Stimulated activated memory B cell treated with anti-CD40 and anti-IgM and Interleukin-4, amounts not matched to agents 10 μg/mL and 1 μg/mL and 100 μg/mL, for 72 hours (primary cell): Measurements from ENCODE around the gene ATP12A.

Experiments used
- ATAC-seq: fragments of 150-1000 bp; cut with Tn5 transposase; 2 replicates; pipeline ENCODE4 v1.10.0; 2021
- H3K27ac Mint-ChIP-seq: one replicate; pipeline ENCODE4 v1.8.0; 2022; ENCODE audit warnings: mild to moderate bottlenecking, mixed read lengths
- H3K27me3 Mint-ChIP-seq: one replicate; pipeline ENCODE4 v1.8.0; 2022; ENCODE audit warnings: mixed read lengths
- H3K36me3 Mint-ChIP-seq: one replicate; pipeline ENCODE4 v1.8.0; 2022; ENCODE audit warnings: mixed read lengths
- H3K4me1 Mint-ChIP-seq: one replicate; pipeline ENCODE4 v1.8.0; 2022; ENCODE audit warnings: mixed read lengths
- H3K4me3 Mint-ChIP-seq: one replicate; pipeline ENCODE4 v1.8.0; 2022; ENCODE audit warnings: mild to moderate bottlenecking, moderate library complexity, mixed read lengths
- H3K9me3 Mint-ChIP-seq: one replicate; pipeline ENCODE4 v1.8.0; 2022; ENCODE audit warnings: mixed read lengths

Gene ATP12A

GRCh38 chr13:24680258-24680920 lies at the start of gene ATP12A:
ATP12A (plus strand) TSS chr13:24680408; CDS start chr13:24680744, 336 bp downstream.
- peak; percentile 49 for ATAC-seq
- Mint-ChIP-seq H3K9me3 (peaks cover 3% of the 10 kb centered on the region), H3K4me3 (peak within 1 kb of the TSS; percentile 65), H3K27ac (no peak within 1 kb of the TSS), H3K27me3 (peaks cover 80% of the 10 kb centered on the region), H3K36me3 (no peaks in the 10 kb centered on the region), H3K4me1 (peaks cover 25% of the 10 kb centered on the region)

GRCh38 chr13:24630851-24631620 lies 49.2 kb upstream of the ATP12A start:
- Mint-ChIP-seq H3K27ac (no peak overlapping the region), H3K4me3 (no peak overlapping the region), H3K9me3 (no peaks in the 10 kb centered on the region), H3K27me3 (no peaks in the 10 kb centered on the region), H3K36me3 (no peaks in the 10 kb centered on the region), H3K4me1 (peaks cover 14% of the 10 kb centered on the region)
- ATAC-seq = no peak

GRCh38 chr13:24631922-24632321 lies 48.3 kb upstream of the ATP12A start:
- H3K36me3 Mint-ChIP-seq = no peaks in the 10 kb centered on the region
- H3K27me3 Mint-ChIP-seq = no peaks in the 10 kb centered on the region
- peaks cover 11% of the 10 kb centered on the region for H3K4me1 Mint-ChIP-seq
- H3K4me3 Mint-ChIP-seq = no peak overlapping the region
- H3K9me3 Mint-ChIP-seq = no peaks in the 10 kb centered on the region
- ATAC-seq = no peak
- H3K27ac Mint-ChIP-seq = no peak overlapping the region

GRCh38 chr13:24632382-24633121 lies 47.7 kb upstream of the ATP12A start:
- Mint-ChIP-seq H3K4me3 (no peak overlapping the region), H3K4me1 (peaks cover 11% of the 10 kb centered on the region), H3K27me3 (no peaks in the 10 kb centered on the region), H3K36me3 (no peaks in the 10 kb centered on the region), H3K27ac (no peak overlapping the region), H3K9me3 (no peaks in the 10 kb centered on the region)
- ATAC-seq = no peak

GRCh38 chr13:24636776-24637175 lies 43.4 kb upstream of the ATP12A start:
- Mint-ChIP-seq H3K36me3 (no peaks in the 10 kb centered on the region), H3K4me3 (no peak overlapping the region), H3K27me3 (no peaks in the 10 kb centered on the region), H3K4me1 (no peaks in the 10 kb centered on the region), H3K27ac (no peak overlapping the region), H3K9me3 (no peaks in the 10 kb centered on the region)
- ATAC-seq = no peak

GRCh38 chr13:24638096-24638495 lies 42.1 kb upstream of the ATP12A start:
- no peaks in the 10 kb centered on the region for H3K9me3 Mint-ChIP-seq
- no peaks in the 10 kb centered on the region for H3K27me3 Mint-ChIP-seq
- H3K4me3 Mint-ChIP-seq = no peak overlapping the region
- H3K4me1 Mint-ChIP-seq = no peaks in the 10 kb centered on the region
- H3K36me3 Mint-ChIP-seq = no peaks in the 10 kb centered on the region
- ATAC-seq = no peak
- H3K27ac Mint-ChIP-seq = no peak overlapping the region

GRCh38 chr13:24640752-24641151 lies 39.5 kb upstream of the ATP12A start:
- no peak for ATAC-seq
- no peak overlapping the region for H3K27ac Mint-ChIP-seq
- no peak overlapping the region for H3K4me3 Mint-ChIP-seq
- H3K4me1 Mint-ChIP-seq = no peaks in the 10 kb centered on the region
- no peaks in the 10 kb centered on the region for H3K36me3 Mint-ChIP-seq
- H3K27me3 Mint-ChIP-seq = no peaks in the 10 kb centered on the region
- H3K9me3 Mint-ChIP-seq = no peaks in the 10 kb centered on the region

GRCh38 chr13:24642219-24642618 lies 38.0 kb upstream of the ATP12A start:
- ATAC-seq = no peak
- Mint-ChIP-seq H3K36me3 (no peaks in the 10 kb centered on the region), H3K9me3 (no peaks in the 10 kb centered on the region), H3K4me3 (no peak overlapping the region), H3K27me3 (no peaks in the 10 kb centered on the region), H3K4me1 (no peaks in the 10 kb centered on the region), H3K27ac (no peak overlapping the region)

- no peak for ATAC-seq
- no peaks in the 10 kb centered on the region for H3K9me3 Mint-ChIP-seq
- H3K36me3 Mint-ChIP-seq = no peaks in the 10 kb centered on the region
- H3K4me3 Mint-ChIP-seq = no peak overlapping the region
- no peak overlapping the region for H3K27ac Mint-ChIP-seq
- H3K27me3 Mint-ChIP-seq = no peaks in the 10 kb centered on the region
- H3K4me1 Mint-ChIP-seq = peaks cover 3% of the 10 kb centered on the region
These were observed 36.2 kb upstream of the ATP12A start for GRCh38 chr13:24644036-24644435.

GRCh38 chr13:24648271-24648670 lies 31.9 kb upstream of the ATP12A start:
- Mint-ChIP-seq H3K4me1 (peaks cover 5% of the 10 kb centered on the region), H3K9me3 (no peaks in the 10 kb centered on the region), H3K4me3 (no peak overlapping the region), H3K27me3 (peaks cover 21% of the 10 kb centered on the region), H3K36me3 (no peaks in the 10 kb centered on the region), H3K27ac (no peak overlapping the region)
- no peak for ATAC-seq

- Mint-ChIP-seq H3K36me3 (no peaks in the 10 kb centered on the region), H3K27ac (peak overlapping the region; percentile 6), H3K27me3 (peaks cover 30% of the 10 kb centered on the region), H3K4me1 (peaks cover 5% of the 10 kb centered on the region), H3K4me3 (no peak overlapping the region), H3K9me3 (no peaks in the 10 kb centered on the region)
- ATAC-seq = peak; percentile 62
These were observed 31.1 kb upstream of the ATP12A start for GRCh38 chr13:24648983-24649687.

- no peak for ATAC-seq
- H3K36me3 Mint-ChIP-seq = no peaks in the 10 kb centered on the region
- H3K27me3 Mint-ChIP-seq = peaks cover 33% of the 10 kb centered on the region
- H3K4me3 Mint-ChIP-seq = no peak overlapping the region
- H3K4me1 Mint-ChIP-seq = peaks cover 5% of the 10 kb centered on the region
- no peaks in the 10 kb centered on the region for H3K9me3 Mint-ChIP-seq
- H3K27ac Mint-ChIP-seq = no peak overlapping the region
These were observed 30.5 kb upstream of the ATP12A start for GRCh38 chr13:24649688-24650043.

- no peaks in the 10 kb centered on the region for H3K36me3 Mint-ChIP-seq
- no peak overlapping the region for H3K27ac Mint-ChIP-seq
- peaks cover 5% of the 10 kb centered on the region for H3K4me1 Mint-ChIP-seq
- H3K4me3 Mint-ChIP-seq = no peak overlapping the region
- no peaks in the 10 kb centered on the region for H3K9me3 Mint-ChIP-seq
- peaks cover 33% of the 10 kb centered on the region for H3K27me3 Mint-ChIP-seq
- no peak for ATAC-seq
These were observed 30.0 kb upstream of the ATP12A start for GRCh38 chr13:24650161-24650560.

GRCh38 chr13:24651718-24652345 lies 28.4 kb upstream of the ATP12A start:
- Mint-ChIP-seq H3K4me3 (no peak overlapping the region), H3K36me3 (no peaks in the 10 kb centered on the region), H3K9me3 (no peaks in the 10 kb centered on the region), H3K27me3 (peaks cover 38% of the 10 kb centered on the region), H3K4me1 (peaks cover 5% of the 10 kb centered on the region), H3K27ac (no peak overlapping the region)
- ATAC-seq = no peak

- Mint-ChIP-seq H3K4me3 (no peak overlapping the region), H3K4me1 (peaks cover 5% of the 10 kb centered on the region), H3K27me3 (peaks cover 42% of the 10 kb centered on the region), H3K36me3 (no peaks in the 10 kb centered on the region), H3K9me3 (no peaks in the 10 kb centered on the region), H3K27ac (no peak overlapping the region)
- ATAC-seq = no peak
These were observed 27.8 kb upstream of the ATP12A start for GRCh38 chr13:24652359-24652758.
